HCEC 1CT (cell line): Measurements from ENCODE around the gene GUCY2D.

Experiments
- DNase-seq: peaks from one replicate; pipeline ENCODE4 v3.0.0-alpha.2; 2017

The GUCY2D gene

DNA sequence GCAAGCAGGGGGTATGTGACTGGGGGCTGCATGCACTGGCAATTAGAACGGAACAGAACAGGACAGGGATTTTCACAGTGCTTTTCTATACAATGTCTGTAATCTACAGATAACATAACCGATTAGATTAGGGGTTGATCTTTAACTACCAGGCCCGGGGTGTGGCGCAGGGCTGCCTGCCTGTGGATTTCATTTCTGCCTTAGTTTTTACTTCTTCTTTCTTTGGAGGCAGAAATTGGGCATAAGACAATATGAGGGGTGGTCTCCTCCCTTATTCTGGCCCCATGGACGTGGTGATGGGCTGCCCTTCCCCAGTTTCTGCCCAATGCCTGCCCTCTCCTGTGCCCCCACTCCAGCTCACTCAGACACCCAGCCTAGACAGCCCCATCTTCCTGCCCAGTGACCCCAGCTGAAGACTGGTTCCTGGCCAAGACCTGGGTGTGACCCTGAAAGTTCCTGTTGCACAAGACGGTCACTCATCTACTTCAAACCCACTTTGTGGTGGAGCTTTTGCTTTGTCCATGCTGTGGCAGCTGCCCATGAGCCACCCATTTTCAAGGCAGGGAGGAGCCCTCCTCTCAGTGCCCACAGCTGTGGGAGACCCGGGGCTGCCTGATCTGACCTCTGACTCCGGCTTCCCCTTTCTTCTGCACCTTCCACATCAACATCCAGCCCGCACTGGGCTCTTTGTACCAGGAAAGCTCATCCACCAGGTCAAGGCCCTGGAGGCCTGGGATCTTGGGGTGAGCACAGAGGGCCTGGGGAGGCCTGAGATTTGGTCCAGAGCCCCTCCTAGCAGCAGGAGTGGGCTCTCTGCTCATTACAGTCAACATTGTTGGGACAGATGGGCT, 66.5 kb downstream of the GUCY2D start:
- DNase-seq = no peak

GRCh38 chr17:8069587-8069860, 67.1 kb downstream of the GUCY2D start:
- DNase-seq = no peak
